Glomerular visceral epithelial cell (primary cell): ENCODE results near the gene ANKRD29.
A peak's percentile ranks its signal among the peaks of the same experiment; 100 is the strongest.

Experiments used
- DNase-seq: peaks from one replicate; pipeline ENCODE4 v3.0.0-alpha.2; 2016; ENCODE audit errors: extremely low spot score

Gene ANKRD29

GRCh38 chr18:23684515-23685197 lies 21.9 kb upstream of the ANKRD29 start:
- DNase-seq = peak; percentile 72

GRCh38 chr18:23683671-23684070 lies 21.0 kb upstream of the ANKRD29 start:
- no peak for DNase-seq

GRCh38 chr18:23683155-23683554 lies 20.4 kb upstream of the ANKRD29 start:
- no peak for DNase-seq

GRCh38 chr18:23682472-23682871 lies 19.8 kb upstream of the ANKRD29 start:
- DNase-seq = no peak

GRCh38 chr18:23682045-23682444 lies 19.3 kb upstream of the ANKRD29 start:
- DNase-seq = no peak

GRCh38 chr18:23675896-23676295 lies 13.2 kb upstream of the ANKRD29 start:
- DNase-seq = no peak

- no peak for DNase-seq
These were observed 12.5 kb upstream of the ANKRD29 start for GRCh38 chr18:23675236-23675635.

GRCh38 chr18:23673725-23674124 lies 11.0 kb upstream of the ANKRD29 start:
- no peak for DNase-seq

GRCh38 chr18:23671564-23671963 lies 8.9 kb upstream of the ANKRD29 start:
- DNase-seq = no peak

- no peak for DNase-seq
These were observed 7.2 kb upstream of the ANKRD29 start for GRCh38 chr18:23669804-23670405.

GRCh38 chr18:23669202-23669766 lies 6.6 kb upstream of the ANKRD29 start:
- no peak for DNase-seq

GRCh38 chr18:23668731-23669130 lies 6.0 kb upstream of the ANKRD29 start:
- no peak for DNase-seq

- no peak for DNase-seq
These were observed 4.4 kb upstream of the ANKRD29 start for GRCh38 chr18:23667114-23667513.

- DNase-seq = no peak
These were observed 2.0 kb upstream of the ANKRD29 start for GRCh38 chr18:23664674-23665073.

GRCh38 chr18:23661735-23662308 lies 889 bp downstream of the ANKRD29 start:
- no peak for DNase-seq

GRCh38 chr18:23658285-23658684 lies 4.4 kb downstream of the ANKRD29 start:
- DNase-seq = no peak

GRCh38 chr18:23652232-23652631 lies 10.5 kb downstream of the ANKRD29 start:
- no peak for DNase-seq

GRCh38 chr18:23650968-23651927 lies 11.5 kb downstream of the ANKRD29 start:
- DNase-seq = peak; percentile 48

GRCh38 chr18:23648940-23649607 lies 13.6 kb downstream of the ANKRD29 start:
- DNase-seq = no peak

GRCh38 chr18:23648456-23648855 lies 14.3 kb downstream of the ANKRD29 start:
- DNase-seq = no peak

- no peak for DNase-seq
These were observed 16.4 kb downstream of the ANKRD29 start for GRCh38 chr18:23646282-23646681.
